Muscle of arm (tissue), 12 donors: Measurements from ENCODE around the gene S100A5. TPM values are rescaled to one million over a fixed set of nuclear protein-coding genes. Genes with fewer than 3 reads are reported as not detected.
"Not testable (repeated sequence)": the region's sequence is repeated elsewhere in the genome, so short reads cannot be mapped to it uniquely, and the experiment has no call there.

Source experiments
- DNase-seq: peaks from one replicate; pipeline ENCODE4 v3.0.0-alpha.2; 2013
- polyA plus RNA-seq, 12 donors: library from polyadenylated mRNA; unstranded; fragments of 120-200 nt; gene quantifications; one replicate each; pipeline ENCODE4 v1.2.1, GENCODE V29; 2013; ENCODE audit not compliant: insufficient read length in 12 of 12

Gene S100A5
- polyA plus RNA-seq, 12 donors = 0.22 to 0.45 (median 0.37) TPM; not detected in 8

DNA sequence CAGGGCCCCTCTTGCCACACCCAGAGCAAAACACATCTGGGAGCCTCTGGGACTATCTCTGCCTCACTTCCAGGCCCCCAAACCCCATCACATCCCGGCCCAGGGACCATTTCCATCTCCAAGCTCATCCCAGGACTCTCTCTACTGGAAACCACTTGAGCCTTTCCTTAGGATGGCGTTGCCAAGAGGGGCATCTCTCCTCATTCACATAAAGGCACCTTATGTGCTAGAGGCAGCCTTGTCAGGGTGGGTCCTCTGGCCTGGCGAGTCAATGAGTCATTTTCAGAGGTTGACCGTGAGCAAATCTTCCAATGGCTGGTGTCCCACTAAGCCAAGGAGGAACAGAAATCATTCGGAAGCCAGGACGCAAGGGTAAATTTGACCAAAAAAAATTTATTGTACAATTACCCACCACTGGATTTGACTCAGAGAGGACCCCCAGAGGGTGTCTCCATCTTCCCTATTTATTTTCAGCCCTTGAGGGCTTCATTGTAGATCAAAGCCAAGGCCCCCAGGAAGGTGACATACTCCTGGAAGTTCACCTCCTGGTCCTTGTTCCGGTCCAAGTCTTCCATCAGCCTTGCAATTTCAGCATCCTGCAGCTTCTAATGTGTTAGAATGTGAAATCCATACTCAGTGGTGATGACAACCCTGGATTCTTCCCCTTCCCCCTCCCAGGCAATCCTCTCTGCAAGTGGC lies 6.4 kb downstream of the S100A5 start:
- DNase-seq = no peak

DNA sequence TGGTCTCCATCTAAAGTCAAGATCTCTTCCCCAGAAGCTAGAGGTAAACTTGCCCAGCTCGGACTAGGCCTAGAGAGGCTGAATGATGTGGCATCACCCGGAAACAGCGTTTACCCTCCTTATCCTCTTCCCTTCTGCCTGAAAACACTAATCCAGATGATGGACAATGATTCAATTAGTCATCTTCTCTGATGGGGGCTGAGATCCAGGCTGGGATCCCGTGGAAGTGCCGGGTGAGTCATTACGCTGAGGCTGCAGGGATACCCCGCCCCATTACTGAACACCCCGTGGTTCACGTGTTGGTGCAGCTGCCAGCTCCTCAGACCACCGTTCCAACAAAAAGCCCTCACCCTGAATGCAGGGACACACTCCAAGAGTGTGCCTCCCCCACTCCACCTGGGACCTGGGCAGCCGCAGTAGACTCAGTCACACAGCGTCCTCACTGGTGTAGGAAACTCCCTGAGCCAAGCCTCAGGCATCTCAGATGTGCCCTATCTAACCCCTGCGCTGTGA lies 7.0 kb downstream of the S100A5 start:
- DNase-seq = no peak

DNA sequence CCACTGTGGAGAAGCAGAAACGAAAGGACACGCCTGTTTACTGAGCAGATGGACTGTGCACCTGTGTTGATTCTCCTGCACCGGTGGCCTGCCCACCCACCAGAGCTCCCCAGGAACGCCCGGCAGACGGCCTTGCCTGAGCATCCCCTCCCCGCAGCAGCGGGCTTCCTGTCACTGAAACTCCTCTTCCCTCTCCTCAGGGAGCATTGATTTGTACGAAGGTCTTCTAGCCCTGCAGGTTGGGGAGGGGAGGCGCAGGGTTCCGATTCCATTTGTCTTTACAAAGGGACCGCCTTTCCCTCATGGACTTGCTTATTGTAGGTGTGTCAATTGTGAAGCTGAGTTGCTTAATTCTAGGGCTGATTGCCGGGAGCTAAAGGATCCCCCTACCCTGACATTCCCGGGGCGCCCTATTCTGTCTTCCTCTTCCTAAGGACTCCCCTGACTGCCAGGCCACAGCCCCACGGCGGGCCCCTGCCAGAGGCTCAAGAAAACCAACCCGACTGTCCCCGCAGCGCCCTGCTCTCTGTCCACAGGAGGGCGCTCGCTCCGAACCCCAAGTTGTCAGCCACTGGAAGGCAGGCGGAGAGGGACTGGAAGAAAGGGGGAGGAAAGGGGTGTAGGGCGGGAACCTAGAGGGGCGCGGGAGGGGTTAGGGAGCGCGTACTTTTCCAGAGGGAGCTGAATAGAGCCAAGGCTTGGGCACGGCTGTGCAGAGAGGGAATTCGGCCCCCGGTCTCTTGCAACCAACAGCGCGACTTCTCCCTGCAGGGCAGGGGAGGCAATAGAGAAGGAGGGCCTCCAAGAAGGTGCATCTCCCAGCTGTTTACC lies 7.8 kb downstream of the S100A5 start:
- peak; percentile 90 for DNase-seq

DNA sequence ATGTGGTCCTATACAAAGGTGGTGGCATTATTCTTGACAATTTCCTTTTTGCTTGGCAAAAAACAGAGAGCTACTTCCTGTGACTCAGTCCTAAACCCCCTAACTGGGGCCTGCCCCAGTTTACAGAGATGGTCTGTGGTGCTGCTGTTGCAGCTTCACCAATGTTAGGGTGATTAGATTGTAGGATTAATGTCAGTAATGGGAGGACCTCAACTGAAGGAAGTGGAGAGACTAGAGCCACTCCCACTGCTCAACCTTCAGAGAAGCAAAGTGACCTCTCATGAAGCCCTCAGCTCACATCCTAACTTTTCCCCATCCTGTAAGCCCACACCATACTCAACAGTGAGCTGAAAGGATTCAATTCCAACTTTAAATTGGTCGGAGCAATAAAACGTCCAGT lies 8.6 kb downstream of the S100A5 start:
- no peak for DNase-seq

DNA sequence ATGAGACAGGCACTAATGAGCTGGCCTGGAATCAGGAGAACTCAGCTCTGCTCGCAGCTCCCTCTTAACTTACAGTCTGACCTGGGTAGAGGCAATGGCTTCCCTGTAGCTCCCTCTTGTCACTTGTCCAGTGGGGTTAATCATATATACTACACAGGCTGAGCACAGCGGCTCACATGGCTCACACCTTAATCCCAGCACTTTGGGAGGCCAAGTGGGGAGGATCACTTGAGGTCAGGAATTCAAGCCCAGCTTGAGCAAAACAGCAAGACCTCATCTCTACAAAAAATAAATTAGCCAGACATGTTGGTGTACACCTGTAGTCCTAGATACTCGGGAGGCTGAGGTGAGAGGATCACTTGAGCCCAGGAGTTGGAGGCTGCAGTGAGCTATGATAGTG lies 9.1 kb downstream of the S100A5 start:
- no peak for DNase-seq

DNA sequence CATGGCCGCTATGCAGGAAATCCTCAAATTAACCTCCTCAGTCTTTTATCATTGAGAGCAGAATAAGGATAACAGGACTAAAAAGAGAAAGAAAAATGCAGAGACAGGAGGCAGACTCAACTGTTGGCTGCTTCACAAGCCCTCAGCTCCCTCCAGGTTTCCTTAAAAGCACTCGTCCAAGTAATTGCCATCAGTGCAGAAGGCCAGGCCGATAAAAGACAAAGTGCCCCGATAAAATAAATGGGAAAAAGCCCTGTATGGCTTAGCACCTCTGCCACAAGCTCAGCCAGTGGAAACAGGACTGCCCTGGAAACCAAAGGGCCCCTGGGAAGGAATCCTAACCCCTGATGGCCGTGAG lies 13.1 kb downstream of the S100A5 start:
- DNase-seq = no peak

DNA sequence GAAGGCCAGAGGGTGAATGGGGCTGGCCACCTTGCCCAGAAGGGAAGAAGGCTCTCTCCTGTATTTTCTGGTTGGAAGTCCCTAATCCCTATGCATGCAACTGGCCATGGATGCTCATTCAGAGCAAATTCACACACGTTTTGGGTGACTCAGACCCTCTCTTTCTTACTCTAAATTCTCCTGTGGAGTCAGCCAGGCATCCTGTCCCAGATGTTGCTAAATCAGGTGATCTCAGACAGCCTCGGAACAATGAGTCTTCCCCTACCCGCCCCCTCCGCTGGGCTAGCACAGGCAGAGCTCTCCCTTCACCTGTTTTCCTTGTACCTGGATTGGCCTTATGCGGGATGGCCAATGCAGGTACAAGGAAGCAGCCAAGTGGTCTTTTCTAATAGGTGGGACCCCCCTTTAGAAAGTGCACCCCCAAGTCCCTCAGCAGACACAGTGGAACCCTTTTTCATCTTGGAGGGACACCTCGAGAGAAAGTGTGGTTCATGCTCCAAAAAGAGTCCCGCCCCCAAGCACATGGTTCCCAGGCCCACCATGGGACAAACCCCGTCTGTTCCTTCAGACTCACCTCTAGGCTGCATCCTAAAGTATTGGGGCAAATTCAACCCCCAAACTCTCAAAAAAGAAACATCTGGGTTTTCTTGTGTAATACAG lies 13.6 kb downstream of the S100A5 start:
- DNase-seq = no peak

DNA sequence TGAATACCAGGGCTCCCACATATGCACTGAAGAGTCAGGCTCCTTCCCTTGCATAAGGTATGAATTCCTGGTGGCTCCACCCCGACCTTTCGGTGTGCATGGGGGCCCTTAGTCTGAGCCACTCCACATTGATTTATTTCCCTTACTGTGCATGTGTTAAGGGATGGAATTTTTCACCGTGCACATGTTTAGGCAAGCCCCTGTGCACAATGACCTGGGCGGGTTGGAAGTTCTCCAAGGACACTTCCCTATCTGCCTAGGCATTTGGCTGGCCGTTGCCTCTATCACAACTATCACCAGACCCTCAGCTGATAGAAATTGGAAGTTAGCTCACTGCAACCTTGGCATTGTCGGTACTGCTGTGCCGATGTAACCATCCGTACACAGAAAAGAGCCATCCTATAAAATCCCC lies 14.6 kb downstream of the S100A5 start:
- no peak for DNase-seq

DNA sequence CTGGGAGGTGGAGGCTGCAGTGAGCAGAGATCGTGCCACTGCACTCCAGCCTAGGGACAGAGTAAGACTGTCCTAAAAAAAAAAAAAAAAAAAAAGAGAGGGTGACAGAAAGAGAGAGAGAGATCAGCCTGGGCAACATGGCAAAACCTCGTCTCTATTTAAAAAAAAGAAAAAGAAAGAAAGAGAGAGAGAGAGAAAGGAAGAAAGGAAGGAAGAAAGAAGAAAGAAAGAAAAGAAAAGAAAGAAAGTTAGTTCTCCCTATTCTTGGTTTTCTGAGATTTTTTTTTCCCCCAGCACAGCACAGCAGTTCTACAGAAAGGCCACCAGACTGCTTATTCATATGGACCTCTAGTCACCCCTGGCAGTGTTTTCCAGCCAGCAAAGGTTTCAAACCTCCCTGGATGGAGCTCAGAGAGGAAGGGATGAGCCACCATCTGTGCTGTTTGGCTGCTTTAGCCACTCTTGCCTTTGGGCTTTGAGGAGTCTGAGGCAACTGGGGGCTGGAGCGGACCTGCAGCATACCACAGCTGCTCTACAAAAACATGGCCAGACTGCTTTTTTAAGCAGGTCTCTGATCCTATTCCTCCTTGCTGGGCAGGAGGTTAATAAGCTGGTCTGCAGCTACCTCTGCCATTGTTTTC lies 15.5 kb downstream of the S100A5 start:
- DNase-seq = no peak

DNA sequence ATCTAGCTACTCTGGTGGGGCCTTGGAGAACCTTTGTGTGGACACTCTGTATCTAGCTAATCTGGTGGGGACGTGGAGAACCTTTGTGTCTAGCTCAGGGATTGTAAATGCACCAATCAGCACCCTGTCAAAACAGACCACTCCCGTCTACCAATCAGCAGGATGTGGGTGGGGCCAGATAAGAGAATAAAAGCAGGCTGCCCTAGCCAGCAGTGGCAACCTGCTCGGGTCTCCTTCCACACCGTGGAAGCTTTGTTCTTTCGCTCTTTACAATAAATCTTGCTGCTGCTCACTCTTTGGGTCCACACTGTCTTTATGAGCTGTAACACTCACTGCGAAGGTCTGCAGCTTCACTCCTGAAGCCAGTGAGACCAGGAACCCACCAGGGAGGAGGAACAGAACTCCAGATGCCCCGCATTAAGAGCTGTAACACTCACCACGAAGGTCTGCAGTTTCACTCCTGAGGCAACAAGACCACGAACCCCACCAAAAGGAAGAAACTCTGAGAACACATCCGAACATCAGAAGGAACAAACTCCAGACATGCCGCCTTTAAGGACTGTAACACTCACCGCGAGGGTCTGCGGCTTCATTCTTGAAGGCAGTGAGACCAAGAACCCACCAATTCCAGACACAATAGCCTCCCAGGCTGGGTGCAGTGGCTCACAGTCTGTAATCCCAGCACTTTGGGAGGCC lies 18.2 kb downstream of the S100A5 start:
- DNase-seq = not testable (repeated sequence)

DNA sequence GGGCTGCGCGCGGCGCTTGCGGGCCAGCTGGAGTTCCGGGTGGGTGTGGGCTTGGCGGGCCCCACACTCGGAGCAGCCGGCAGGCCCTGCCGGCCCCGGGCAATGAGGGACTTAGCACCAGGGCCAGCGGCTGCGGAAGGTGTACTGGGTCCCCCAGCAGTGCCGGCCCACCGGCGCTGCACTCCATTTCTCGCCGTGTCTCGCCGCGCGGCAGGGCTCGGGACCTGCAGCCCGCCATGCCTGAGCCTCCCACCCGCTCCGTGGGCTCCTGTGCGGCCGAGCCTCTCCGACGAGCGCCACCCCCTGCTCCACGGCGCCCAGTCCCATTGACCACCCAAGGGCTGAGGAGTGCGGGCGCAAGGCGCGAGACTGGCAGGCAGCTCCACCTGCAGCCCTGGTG lies 18.9 kb downstream of the S100A5 start:
- not testable (repeated sequence) for DNase-seq

DNA sequence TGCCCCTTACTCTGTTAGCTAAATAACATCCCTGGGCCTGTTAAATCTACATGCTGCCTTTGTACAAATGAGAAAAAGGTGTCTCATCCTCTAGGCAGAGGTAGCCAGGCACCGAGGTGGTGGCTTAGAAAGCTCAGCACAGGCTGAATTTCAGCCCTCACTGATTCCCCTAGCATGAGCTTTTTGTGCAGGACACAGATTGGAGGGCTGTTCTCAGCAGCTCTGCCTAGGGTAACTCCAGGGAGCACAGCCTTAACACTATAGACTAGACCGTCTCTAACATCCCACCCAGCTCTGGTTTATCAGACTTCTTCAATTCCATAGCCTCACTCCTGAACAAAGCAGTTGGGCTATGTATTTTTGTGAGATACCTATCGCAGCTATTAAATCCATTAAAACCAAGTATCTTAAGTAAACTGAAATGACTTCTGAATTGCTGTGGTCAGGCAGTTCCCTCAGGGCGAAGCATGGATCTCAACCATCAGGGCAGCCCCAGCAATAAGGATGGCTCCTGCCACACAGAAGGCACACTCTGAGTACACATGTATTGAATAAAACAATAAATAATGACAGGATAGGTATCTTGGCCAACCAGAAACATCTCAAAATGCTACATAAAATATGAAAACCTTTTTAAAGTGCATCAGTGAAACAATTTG lies 19.8 kb downstream of the S100A5 start:
- DNase-seq = no peak

DNA sequence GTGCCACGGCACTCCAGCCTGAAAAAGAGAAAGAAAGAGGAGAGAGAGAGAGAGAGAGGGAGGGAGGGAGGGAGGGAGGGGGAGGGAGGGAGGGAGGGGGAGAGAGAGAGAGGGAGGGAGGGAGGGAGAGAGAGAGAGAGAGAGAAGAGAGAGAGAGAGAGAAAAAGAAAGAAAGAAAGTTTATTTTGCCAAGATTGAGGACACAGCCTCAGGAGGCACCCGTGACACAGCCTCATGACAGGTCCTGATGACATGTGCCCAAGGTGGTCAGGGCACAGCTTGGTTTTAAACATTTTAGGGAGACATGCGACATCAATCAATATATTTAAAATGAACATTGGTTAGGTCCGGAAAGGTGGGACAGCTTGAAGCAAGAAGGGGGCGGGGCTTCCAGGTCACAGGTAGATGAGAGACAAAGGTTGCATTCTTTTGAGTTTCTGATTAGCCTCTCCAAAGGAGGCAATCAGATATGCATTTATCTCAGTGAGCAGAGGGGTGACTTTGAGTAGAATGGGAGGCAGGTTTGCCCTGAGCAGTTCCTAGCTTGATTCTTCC lies 20.5 kb downstream of the S100A5 start:
- not testable (repeated sequence) for DNase-seq

DNA sequence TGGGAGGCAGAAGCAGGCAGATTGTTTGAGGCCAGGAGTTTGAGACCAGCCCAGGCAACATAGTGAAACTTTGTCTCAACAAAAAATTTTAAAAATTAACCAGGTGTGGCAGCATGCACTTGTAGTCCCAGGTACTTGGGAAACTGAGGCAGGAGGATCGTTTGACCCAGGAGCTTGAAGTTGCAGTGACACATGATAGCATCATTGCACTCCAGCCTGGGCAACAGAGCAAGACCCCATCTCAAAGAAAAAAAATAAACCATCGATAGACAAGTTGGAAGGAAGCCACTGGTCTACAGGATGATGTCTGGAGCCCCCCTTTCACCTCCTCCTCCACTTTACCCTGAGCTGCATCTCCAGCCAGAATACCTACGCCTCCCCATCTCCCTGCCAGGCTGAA lies 21.5 kb downstream of the S100A5 start:
- DNase-seq = no peak

DNA sequence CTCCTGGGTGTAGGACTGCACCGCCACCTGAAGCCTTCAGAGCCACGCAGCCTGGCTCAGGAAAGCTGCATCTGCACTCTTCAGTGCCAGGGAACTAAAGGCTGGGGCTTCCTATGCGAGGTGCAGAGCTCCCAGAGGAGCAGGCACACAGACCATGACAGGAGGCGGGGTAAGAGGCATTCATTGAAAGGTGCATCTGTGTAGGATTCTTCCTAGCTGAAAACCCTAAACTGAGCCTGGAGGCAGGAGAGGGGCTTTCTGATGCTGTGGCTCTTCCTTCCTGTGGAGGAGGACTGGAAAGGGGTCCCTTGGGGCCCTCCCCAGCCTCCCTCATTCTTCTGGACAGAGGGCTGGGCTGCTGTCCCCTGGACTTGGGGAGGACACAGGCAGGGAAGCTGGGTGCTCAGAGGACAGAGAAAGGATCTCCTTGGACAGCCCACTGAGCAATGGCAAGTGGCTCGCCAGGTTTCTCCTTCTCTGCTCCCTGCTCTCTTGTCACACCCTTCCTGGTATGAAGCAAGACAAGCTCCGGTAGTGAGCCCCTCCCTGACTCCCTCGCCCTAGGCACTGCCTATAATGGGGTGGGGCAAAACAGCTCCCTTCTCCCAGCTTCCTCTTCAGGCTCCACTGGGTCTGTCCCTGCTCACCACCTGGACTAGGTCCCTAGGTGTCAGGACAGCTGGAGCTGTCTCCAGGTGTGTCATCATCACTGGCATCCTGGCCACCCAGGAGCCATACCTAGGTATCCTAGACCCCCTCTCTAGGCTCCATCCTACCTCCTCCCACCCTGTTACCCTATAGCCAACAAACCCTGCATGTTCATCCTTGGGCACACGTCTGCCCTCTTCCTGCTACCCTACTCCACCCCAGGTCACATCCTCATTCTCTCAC lies 25.0 kb downstream of the S100A5 start:
- no peak for DNase-seq

DNA sequence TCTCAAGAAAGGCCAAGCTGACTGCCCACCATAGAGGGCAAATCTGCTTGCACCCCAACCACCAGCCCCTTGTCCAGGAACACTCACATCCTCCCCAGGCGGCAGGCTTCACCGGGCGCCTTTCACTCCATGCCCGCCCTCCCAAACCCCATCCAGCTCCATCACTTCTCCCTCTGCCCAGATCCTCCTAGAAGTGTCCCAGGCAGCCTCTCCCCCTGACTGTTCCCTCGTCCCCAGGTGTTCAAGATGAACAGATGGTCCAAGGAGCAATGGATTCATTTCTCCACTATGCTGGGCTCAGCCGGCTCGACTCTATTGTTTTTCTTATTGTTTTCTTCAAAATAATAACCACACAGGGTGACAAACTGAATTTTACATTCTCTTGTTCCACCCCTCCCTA lies 27.1 kb downstream of the S100A5 start:
- DNase-seq = no peak

DNA sequence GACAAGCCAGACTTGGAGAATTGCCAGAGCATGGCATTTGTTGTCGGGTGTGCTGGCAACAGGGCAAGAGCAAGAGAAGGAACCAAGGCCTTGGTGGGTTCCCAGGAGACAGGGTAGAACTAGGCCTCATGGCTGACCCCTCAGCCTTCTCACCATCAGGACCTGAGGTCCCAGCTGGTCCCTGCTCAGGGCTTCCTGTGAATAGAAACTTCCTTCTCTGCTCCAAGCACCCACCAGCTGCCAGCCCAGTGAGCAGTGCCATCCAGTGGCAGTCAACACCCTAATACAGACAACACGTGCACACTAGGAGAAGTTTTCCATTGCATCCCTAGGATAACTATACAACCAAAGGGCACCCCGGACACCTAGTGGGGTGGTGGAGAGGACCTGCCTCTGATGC lies 27.7 kb downstream of the S100A5 start:
- no peak for DNase-seq

DNA sequence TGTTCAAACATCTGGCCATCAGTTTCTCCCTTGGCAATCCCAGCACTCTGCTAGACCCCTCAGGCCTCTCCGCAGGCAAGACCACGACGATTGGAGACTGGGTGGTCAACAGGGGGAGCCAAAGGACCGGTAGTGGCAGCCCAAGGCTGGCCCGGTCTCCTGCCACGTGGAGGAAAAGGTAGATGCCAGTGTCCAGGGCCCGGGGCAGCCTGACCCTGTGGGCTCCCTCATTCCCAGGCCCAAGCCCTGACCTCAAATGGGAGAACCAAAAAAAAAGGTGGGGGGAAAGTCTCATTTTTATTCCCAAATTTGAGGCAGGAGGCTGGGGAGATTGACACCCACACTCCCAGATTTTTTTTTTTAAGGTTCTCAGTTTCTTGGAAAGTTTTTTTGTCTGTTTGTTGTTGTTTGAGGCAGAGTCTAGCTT lies 29.7 kb downstream of the S100A5 start:
- peak; percentile 84 for DNase-seq

DNA sequence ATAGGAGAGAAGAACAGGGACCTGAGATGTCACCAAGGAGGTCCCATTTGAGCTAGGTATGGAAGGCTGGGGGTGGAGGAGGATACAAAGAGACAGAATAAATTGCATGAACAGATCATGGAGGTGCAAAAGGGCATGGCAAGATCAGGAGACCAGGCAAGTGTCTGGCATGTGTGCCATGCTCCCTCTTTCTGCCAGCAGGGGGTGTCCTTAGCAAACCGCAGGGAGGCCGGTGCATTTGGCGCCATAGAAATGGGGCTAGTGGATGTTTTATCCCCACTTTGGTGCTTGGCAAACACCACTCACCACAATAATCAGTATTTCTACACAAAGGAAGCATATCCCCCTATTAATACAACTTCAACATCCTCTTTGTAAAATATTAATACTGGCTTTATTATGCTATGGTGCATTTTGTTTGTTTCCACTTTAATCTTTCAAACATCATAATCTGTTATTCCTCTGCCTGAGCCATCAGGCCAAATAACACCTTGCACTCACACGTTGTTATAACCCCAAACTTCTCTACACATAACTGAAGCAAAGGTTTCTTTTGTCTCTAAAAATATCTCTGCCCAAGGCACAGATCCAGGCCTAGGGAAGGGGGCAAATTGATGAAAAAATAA lies 30.9 kb downstream of the S100A5 start:
- no peak for DNase-seq
